HG03066 (cell line): ENCODE data around the gene CFAP251.
"Not testable (repeated sequence)": the region's sequence is repeated elsewhere in the genome, so short reads cannot be mapped to it uniquely, and the experiment has no call there.

Experiments used
- ATAC-seq: cut with Tn5 transposase; IDR thresholded peaks from one replicate; pipeline ENCODE4 v1.9.1; 2021; ENCODE audit warnings: low read depth; ENCODE audit not compliant: unreplicated experiment

The CFAP251 gene

DNA sequence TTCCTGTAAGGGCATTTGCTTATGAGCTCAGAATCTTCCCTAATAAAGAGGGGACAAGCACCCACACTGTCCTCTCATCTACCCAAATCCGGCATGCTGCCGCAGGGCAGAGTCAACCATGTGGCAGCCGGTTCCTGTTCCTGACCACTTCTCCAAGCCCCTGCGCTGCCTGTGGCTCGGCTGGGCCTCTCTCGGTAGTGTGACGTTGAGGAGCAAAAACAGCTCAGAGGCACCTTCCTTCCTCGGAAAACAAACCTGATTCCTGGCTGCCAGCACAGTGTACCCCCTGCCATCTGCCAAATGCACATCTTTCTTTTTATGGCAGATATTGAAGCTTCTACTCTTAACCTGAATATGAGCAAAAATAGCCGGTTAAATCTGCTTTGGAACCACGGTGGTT lies 50.5 kb downstream of the CFAP251 start:
- ATAC-seq: no peak

GRCh38 chr12:121969726-121970125 lies 51.3 kb downstream of the CFAP251 start:
- no peak for ATAC-seq

- no peak for ATAC-seq
Measured at GRCh38 chr12:121970581-121971300, 52.3 kb downstream of the CFAP251 start.

- no peak for ATAC-seq
Measured at GRCh38 chr12:121974026-121974985, 55.9 kb downstream of the CFAP251 start.

DNA sequence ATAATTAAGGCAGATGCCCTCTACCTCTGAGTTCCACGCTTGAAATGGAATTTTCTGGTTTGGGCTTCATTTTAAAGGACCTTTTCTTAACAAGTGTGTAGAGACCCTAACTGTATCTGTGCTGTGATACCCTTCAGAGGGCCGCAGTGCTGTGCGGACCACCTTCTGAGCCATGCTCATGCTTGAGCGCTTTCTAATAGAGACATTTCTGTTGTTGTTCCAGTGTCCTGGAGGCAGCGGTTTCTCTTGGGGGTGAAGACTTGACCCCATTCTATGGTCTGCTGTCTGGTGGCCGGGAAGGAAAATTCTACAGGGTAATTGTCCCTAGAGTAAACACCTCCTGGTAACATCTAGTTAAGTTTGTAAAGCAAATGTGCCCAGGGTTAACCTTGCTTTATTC lies 56.6 kb downstream of the CFAP251 start:
- no peak for ATAC-seq

- no peak for ATAC-seq
Measured at GRCh38 chr12:121976950-121977349, 58.6 kb downstream of the CFAP251 start.

GRCh38 chr12:121980191-121980891 lies 61.9 kb downstream of the CFAP251 start:
- peak; percentile 53 for ATAC-seq

DNA sequence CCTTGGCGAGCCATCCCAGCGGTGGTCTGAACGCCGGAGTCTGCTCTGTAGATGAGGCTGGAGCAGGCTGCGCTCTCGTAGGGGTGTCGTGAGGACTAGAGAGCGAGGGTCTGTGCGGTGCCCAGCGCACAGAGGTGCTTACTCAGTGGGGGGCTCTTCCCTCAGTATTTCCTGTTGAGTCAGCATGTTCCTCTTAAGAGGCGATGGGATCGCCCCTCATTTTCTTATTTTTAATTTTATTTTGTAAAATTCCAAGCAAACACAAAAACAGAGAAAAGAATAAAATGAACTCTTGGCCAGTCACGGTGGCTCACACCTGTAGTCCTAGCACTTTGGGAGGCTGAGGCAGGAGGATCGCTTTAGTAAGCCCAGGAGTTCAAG lies 62.5 kb downstream of the CFAP251 start:
- ATAC-seq: no peak

DNA sequence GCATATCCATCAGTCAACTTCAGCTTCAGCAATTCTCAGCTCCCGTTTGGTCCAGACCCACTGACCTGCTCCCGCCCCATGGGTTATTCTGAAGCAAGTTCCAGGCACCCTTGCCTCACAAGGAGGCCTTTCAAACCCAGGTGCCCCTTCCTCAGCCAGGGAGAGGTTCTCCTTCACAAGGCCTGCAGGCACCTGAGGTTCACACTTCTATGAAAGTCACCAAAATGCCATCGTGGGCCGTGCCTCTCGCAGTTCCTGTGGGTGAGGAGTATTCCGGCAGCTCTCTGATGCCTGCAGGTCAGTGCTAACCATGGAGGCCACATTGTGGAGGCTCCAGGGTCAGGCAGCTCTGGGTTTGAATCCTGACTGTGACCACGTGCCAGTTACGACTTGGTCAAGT lies 63.1 kb downstream of the CFAP251 start:
- no peak for ATAC-seq

- ATAC-seq: no peak
Measured at GRCh38 chr12:121982950-121983349, 64.6 kb downstream of the CFAP251 start.

DNA sequence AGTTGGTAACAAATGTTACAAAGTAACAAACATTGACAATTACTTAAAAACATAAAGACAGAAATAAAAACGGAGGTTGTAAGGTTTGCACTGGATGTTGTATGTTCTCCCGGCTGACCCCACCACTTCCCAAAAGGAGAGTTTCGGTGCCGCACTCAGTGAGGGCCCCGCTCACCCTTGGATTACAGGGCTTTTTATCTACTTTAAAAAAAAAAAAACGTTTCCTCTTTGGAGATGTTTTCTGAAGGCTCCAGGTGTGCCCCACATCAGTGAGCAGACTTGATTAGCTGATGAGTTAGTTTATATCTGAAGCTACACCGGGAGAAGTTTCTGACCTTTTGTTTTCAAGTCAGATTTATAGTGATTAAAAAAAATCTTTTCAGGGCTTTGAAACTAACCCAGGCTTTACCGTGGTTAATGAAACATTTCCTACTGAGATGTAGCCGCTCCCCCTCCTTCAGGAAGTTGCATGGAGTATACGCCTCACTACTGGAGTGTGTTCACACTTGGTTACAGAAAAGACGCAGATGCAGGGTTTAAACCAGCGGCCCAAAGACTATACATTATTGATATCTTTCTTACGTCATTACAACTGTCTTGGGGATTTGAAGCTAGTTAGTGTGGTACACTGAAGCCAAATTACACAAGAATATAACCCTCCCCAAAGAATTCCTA lies 65.3 kb downstream of the CFAP251 start:
- no peak for ATAC-seq

DNA sequence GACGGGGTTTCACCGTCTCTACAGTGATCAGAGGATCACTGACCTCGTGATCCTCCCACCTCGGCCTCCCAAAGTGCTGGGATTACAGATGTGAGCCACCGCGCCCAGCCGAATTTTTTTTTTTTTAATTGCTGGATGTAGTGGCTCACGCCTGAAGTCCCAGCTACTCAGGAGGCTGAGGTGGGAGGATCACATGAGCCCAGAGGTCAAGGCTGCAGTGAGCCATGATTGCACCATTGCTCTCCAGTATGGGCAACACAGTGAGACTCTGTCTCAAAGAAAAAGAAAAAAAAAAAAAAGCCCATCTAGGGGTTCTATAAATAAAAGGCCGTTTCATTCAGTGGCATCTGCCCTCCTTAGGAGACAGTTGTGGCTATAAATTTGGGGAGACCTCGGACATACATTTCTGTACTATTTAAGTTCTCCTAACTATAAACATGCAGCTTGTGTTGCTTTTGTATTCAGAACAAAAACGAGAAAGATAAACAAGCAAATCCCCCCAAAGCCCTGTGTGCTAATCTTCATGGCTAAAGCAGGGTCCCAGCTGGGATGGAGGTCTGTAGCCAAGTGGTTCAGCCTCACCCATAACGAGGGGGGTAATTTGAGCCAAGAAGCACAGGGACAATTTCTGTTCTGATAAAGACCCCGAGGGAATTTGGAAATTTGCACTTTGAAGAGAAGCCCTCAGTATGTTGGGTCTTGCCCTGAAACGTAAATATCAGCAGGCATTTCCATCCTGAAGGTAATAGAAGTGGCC lies 68.3 kb downstream of the CFAP251 start:
- no peak for ATAC-seq

- ATAC-seq: not testable (repeated sequence)
Measured at GRCh38 chr12:121988519-121988918, 70.1 kb downstream of the CFAP251 start.

DNA sequence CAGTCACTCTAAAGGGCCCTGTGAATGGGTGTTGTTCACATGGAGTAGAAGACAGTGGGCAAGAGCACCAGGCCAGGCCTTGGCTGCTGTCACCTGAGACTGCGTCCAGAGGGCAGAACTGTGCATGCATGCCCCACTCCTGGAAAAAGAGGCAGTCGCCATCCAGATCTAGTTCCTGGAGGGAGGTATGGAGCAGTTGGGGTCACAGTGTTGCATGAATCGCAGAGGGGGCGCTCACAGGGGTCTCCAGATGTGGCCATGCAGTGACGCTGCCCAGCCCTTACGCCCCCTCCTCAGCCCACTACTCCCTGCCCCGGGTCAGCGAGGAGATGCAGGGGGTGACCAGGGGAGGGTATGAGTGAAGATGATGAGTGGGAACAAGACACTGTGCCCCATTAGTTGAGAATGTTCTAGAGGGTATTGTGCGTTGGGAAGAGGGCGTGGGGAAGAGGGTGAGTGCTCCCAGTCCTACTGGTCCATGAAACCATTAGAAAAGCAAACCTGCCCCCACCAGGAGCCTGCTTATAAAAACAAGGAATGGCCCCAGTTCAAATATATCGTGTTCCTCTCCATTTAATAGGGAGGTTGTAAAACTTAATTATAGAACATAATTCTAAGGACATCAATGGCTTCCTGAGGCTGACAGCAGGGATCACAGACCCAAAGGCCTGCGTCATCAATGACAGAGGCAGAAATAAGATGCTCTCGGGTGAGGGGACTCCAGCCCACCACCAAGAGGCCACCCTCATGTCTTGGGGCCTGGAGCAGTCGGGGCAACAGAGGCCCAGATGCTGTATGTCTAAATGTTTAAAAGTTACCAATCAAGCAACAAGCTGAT lies 71.1 kb downstream of the CFAP251 start:
- ATAC-seq: no peak

DNA sequence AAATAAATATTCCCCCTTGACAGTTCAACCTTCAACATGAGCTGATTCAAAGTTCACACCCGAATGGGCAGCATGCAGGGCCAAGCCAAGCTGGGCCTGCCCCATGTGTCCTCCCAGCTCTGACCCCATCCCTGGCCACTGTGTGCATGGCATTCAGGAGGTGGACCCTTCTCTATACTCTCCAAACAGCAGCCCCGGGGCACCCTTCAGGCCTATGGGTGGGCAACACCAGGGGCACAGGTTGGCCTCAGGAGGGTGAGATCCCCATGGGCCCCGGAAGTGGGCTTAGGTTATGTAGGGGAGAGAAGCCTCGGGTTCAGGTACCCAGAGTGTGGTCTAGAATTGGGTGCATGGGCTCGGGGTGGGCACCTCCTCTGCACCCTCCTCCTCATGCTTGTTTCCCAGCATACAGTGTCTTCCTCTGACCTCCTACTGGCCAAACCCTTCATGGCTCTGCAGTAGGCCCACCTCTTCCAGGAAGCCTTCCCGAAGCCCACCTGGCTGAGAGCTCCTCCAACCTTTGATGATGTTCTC lies 71.8 kb downstream of the CFAP251 start:
- ATAC-seq: no peak

GRCh38 chr12:121990692-121991603 lies 72.6 kb downstream of the CFAP251 start:
- peak; percentile 61 for ATAC-seq

- peak; percentile 84 for ATAC-seq
Measured at GRCh38 chr12:121992059-121992879, 73.9 kb downstream of the CFAP251 start.
